LNCaP clone FGC (cell line): ENCODE measurements around the gene TSPYL2.

Experiments
- DNase-seq: peaks from one replicate; pipeline ENCODE4 v3.0.0-alpha.2; 2011; ENCODE audit warnings: low read depth
- H3K4me3 ChIP-seq: 2 replicates; pipeline ENCODE4 v1.5.1; 2011; ENCODE audit warnings: mild to moderate bottlenecking, low read depth, low read length, control low read depth
- TF ChIP-seq, protein P1 (sequence below): IDR thresholded peaks from 2 replicates; pipeline ENCODE4 v1.5.1; 2012; ENCODE audit warnings: mild to moderate bottlenecking; ENCODE audit not compliant: control insufficient read depth, insufficient read depth; ENCODE audit errors: extremely low read depth

TSPYL2 gene

DNA sequence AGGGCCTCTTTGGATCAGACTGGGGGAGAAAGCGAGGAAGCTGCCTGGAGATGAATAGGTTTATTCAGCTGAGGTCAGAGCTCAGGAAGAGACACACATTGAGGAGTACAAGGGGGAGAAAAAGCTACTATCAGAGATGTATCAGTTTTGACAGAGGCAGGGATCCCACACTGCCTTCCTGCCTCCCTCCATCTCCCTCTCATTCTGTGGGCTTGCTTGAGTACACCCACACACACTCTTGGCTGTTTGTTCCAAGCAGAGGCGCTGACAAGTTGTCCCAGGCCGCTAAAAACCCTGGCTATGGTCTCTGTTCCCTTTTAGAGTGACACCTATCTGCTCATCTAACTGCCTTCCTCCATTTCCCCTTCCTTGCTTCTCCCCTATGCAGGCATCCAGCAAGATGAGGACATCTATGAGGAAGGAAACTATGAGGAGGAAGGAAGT is 5.2 kb downstream of the TSPYL2 start:
- no peak for DNase-seq
- TF ChIP-seq, protein P1, sequence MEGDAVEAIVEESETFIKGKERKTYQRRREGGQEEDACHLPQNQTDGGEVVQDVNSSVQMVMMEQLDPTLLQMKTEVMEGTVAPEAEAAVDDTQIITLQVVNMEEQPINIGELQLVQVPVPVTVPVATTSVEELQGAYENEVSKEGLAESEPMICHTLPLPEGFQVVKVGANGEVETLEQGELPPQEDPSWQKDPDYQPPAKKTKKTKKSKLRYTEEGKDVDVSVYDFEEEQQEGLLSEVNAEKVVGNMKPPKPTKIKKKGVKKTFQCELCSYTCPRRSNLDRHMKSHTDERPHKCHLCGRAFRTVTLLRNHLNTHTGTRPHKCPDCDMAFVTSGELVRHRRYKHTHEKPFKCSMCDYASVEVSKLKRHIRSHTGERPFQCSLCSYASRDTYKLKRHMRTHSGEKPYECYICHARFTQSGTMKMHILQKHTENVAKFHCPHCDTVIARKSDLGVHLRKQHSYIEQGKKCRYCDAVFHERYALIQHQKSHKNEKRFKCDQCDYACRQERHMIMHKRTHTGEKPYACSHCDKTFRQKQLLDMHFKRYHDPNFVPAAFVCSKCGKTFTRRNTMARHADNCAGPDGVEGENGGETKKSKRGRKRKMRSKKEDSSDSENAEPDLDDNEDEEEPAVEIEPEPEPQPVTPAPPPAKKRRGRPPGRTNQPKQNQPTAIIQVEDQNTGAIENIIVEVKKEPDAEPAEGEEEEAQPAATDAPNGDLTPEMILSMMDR = no peak
- H3K4me3 ChIP-seq = no peak overlapping the region

DNA sequence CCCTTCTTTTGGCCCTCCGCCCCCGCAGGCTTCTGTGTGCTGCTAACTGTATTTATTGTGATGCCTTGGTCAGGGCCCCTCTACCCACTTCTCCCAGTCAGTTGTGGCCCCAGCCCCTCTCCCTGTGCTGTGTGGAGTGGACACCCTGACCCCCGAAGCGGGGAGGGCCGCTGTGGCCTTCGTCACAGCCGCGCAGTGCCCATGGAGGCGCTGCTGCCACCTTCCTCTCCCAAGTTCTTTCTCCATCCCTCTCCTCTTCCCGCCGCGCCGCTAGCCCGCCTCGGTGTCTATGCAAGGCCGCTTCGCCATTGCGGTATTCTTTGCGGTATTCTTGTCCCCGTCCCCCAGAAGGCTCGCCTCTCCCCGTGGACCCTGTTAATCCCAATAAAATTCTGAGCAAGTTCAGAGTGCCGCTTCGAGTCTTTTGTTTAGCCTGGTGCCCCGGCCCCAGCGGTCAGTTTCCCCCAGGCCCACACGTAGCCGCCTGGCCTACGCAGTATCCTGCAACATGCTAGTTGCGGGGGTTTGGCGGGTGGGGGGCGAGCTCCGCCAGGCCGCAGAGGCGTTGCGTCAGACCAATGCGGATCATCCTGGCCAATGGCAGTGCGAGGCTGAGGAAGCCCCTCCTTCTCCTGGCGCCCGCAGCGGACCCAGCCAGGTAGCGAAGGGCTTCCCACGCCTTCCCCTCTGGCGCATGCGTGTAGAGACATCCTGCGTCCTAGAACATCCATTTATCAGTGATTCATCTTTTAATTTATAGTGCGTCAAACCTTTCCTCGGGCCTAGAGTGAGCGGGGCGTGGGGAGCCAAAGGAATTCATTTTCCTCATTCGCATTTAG is 6.2 kb downstream of the TSPYL2 start:
- peak; percentile 52 for DNase-seq
- TF ChIP-seq, protein P1 = no peak
- peak overlapping the region; percentile 45 for H3K4me3 ChIP-seq

DNA sequence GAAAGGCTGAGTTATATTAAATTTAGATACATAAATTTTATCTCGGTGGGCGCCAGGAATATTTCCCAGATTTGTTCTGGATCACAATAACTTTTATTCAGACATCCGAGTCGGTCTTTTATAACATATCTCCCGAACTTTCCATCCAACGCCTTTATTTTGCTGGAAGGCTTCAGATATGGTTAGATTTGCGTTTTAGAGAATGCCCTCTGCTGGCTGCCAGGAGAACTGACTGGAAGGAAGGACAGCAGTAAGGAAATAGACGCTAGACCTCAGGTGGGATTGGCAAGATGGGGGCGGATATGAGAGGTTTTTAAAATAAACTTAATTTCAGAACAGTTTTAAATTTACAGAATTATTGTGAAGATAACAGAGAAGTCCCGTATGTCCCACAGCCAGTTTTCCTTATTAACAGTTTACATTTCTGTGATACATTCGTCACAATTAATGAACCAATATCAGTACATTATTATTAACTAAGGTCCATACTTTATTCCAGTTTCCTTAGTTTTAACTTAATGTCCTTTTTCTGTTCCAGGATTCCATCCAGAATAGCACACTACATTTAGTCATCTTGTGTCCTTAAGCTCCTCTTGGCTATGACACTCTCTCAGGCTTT is 7.2 kb downstream of the TSPYL2 start:
- no peak overlapping the region; the same call in 1 of the 2 replicates for H3K4me3 ChIP-seq
- no peak for DNase-seq

DNA sequence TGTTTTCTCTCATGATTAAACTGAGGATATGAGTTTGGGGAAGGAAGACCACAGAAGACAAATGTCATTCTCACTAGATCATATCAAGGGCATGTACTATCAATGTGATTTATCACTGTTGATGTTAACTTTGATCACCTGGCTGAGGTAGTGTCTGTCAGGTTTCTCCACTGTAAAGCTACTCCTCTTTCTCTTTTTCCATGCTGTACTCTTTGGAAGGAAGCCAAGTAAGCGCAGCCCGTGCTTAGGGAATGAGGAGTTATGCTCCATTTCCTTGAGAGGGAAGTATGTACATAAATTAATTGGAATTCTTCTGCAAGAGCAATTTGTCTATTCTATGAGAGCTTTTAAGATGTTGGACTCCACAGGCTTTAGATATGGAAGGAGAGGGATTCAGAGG is 7.8 kb downstream of the TSPYL2 start:
- no peak for DNase-seq
- H3K4me3 ChIP-seq = no peak overlapping the region
- TF ChIP-seq, protein P1 = no peak

More for the DNA sequence above, 7.2 kb downstream of the TSPYL2 start:
- TF ChIP-seq, protein P1 = peak; percentile 54

DNA sequence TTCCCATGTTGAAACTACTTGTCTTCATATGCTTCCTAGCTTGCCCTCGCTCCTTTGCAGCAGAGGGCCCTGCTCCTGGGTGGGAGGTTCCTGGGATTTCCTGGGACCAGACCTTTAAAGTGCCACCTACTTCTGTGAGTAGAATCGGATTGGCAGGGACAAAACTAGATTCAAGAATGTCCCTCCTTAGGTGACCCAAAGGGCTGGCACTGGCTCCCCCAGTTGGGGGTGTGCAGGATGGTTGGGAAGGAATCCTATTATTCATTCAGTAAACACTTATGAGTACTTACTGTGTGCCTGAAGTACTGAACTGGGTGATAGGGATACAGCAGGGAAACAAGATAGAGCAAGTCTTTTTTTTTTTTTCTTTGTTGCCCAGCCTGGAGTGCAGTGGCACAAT is 9.2 kb downstream of the TSPYL2 start:
- H3K4me3 ChIP-seq = no peak overlapping the region
- no peak for DNase-seq
- TF ChIP-seq, protein P1 = no peak

DNA sequence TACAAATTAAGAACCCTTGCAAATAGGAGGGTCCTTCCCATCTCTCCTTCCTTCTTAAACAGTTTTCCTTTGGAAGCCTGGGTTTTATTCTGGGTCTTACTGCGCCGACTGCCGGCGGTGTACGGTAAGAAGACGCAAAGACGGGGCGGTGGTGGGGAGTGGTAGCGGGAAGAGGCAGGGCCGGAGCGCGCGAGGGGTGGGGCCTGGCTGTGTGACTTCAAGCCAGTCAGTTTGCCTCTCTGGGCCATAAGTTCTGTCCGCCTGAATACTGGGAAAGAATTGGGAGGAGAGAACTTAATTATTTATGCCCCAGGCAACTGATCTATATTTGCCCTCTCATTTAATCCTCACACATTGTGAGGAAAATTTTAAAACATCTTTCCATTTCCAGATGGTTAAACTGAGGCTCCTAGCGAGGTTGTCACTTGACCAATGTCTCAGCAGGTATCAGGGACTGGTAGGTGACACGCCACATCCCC is 11.0 kb downstream of the TSPYL2 start:
- TF ChIP-seq, protein P1 = peak; percentile 57
- DNase-seq = no peak
- H3K4me3 ChIP-seq = peak overlapping the region; percentile 85
